MM.1S (cell line): ENCODE data around the gene TMEM51.
"Not testable (repeated sequence)": the region's sequence is repeated elsewhere in the genome, so short reads cannot be mapped to it uniquely, and the experiment has no call there.

ENCODE experiments used
- DNase-seq: peaks from one replicate; pipeline ENCODE4 v3.0.0-alpha.2; 2015
- H2AFZ ChIP-seq: fragments of 300-600 bp; sonication (generic); 2 replicates; pipeline ENCODE4 v1.6.0; 2016; ENCODE audit warnings: antibody characterized with exemption, low read length
- H3F3A ChIP-seq: fragments of 300-600 bp; sonication (generic); 2 replicates; pipeline ENCODE4 v1.6.1; 2016; ENCODE audit warnings: mild to moderate bottlenecking, antibody characterized with exemption, low read length, moderate library complexity, mixed read lengths; ENCODE audit not compliant: insufficient read depth
- H3K27ac ChIP-seq: fragments of 300-600 bp; sonication (generic); 2 replicates; pipeline ENCODE4 v1.5.1; 2016; ENCODE audit warnings: mild to moderate bottlenecking, low read length
- H3K27me3 ChIP-seq: fragments of 300-600 bp; sonication (generic); replicated peaks from 2 replicates; pipeline ENCODE4 v1.6.0; 2016; ENCODE audit warnings: low read length; ENCODE audit not compliant: insufficient read depth
- H3K36me3 ChIP-seq: fragments of 300-600 bp; sonication (generic); replicated peaks from 2 replicates; pipeline ENCODE4 v1.6.1; 2016; ENCODE audit warnings: mild to moderate bottlenecking, low read length, mixed read lengths; ENCODE audit not compliant: insufficient read depth
- H3K4me1 ChIP-seq: fragments of 300-600 bp; sonication (generic); 2 replicates; pipeline ENCODE4 v1.6.1; 2016; ENCODE audit warnings: low read length, mixed read lengths
- H3K4me2 ChIP-seq: fragments of 300-600 bp; sonication (generic); 2 replicates; pipeline ENCODE4 v1.6.0; 2016; ENCODE audit warnings: low read depth, low read length
- H3K4me3 ChIP-seq: fragments of 300-600 bp; sonication (generic); 2 replicates; pipeline ENCODE4 v1.5.1; 2016; ENCODE audit warnings: low read length, mixed read lengths
- H3K79me2 ChIP-seq: fragments of 300-600 bp; sonication (generic); 2 replicates; pipeline ENCODE4 v1.6.1; 2016; ENCODE audit warnings: mixed run types, low read length, mixed read lengths
- H3K9ac ChIP-seq: fragments of 300-600 bp; sonication (generic); 2 replicates; pipeline ENCODE4 v1.6.1; 2016; ENCODE audit warnings: low read length, mixed read lengths
- H3K9me2 ChIP-seq: fragments of 300-600 bp; sonication (generic); replicated peaks from 2 replicates; pipeline ENCODE4 v1.6.1; 2016; ENCODE audit warnings: mild to moderate bottlenecking, low read length, mixed read lengths; ENCODE audit not compliant: insufficient read depth
- H3K9me3 ChIP-seq: fragments of 300-600 bp; sonication (generic); replicated peaks from 2 replicates; pipeline ENCODE4 v1.6.1; 2016; ENCODE audit warnings: mild to moderate bottlenecking, low read length, mixed read lengths; ENCODE audit not compliant: insufficient read depth
- H4K20me1 ChIP-seq: fragments of 300-600 bp; sonication (generic); 2 replicates; pipeline ENCODE4 v1.6.1; 2016; ENCODE audit warnings: mild to moderate bottlenecking, low read length, moderate library complexity, mixed read lengths; ENCODE audit not compliant: insufficient read depth
- CTCF ChIP-seq: fragments of 300-600 bp; sonication (generic); IDR thresholded peaks from 2 replicates; pipeline ENCODE4 v1.5.1; 2016; ENCODE audit warnings: antibody characterized with exemption, low read length, mixed read lengths
- EZH2 ChIP-seq: fragments of 300-600 bp; sonication (generic); optimal IDR thresholded peaks from 2 replicates; pipeline ENCODE3; 2017; ENCODE audit warnings: low read depth, mild to moderate bottlenecking, antibody characterized with exemption, low read length, mixed read lengths
- EZH2phosphoT487 ChIP-seq: fragments of 300-600 bp; sonication (generic); IDR thresholded peaks from 2 replicates; pipeline ENCODE4 v1.6.1; 2018; ENCODE audit warnings: antibody characterized with exemption, low read length

TMEM51 gene

GRCh38 chr1:15172405-15173259 is 19.1 kb downstream of the TMEM51 start:
- Histone ChIP-seq H3K27me3 (no peaks in the 10 kb centered on the region), H3K36me3 (no peaks in the 10 kb centered on the region), H4K20me1 (no peaks in the 10 kb centered on the region), H3K4me1 (peaks cover 51% of the 10 kb centered on the region), H3K4me3 (no peak overlapping the region), H3K9me3 (no peaks in the 10 kb centered on the region), H3K4me2 (peak overlapping the region; percentile 54), H3F3A (peaks cover 26% of the 10 kb centered on the region), H3K9me2 (no peaks in the 10 kb centered on the region), H3K27ac (no peak overlapping the region; the same call in 1 of the 2 replicates), H2AFZ (no peak overlapping the region), H3K9ac (no peak overlapping the region), H3K79me2 (peaks cover 38% of the 10 kb centered on the region)
- peak; percentile 29 for DNase-seq
- TF ChIP-seq EZH2phosphoT487 (no peak), CTCF (no peak), EZH2 (no peak)

- Histone ChIP-seq H3K27ac (peak overlapping the region; percentile 76), H3F3A (peaks cover 35% of the 10 kb centered on the region), H4K20me1 (no peaks in the 10 kb centered on the region), H3K4me1 (peaks cover 65% of the 10 kb centered on the region), H3K9me3 (no peaks in the 10 kb centered on the region), H3K9ac (peak overlapping the region; percentile 23; the same call in 1 of the 2 replicates), H3K36me3 (no peaks in the 10 kb centered on the region), H3K9me2 (no peaks in the 10 kb centered on the region), H3K4me3 (no peak overlapping the region), H2AFZ (no peak overlapping the region), H3K4me2 (peak overlapping the region; percentile 32), H3K27me3 (no peaks in the 10 kb centered on the region), H3K79me2 (peaks cover 39% of the 10 kb centered on the region)
- peak; percentile 91 for DNase-seq
- TF ChIP-seq CTCF (no peak), EZH2phosphoT487 (no peak), EZH2 (no peak)
Measured at GRCh38 chr1:15173863-15174614, 20.5 kb downstream of the TMEM51 start.

- Histone ChIP-seq H3K4me3 (no peak overlapping the region), H3K9ac (peak overlapping the region; percentile 23; the same call in 1 of the 2 replicates), H3K79me2 (peaks cover 36% of the 10 kb centered on the region), H3K27me3 (no peaks in the 10 kb centered on the region), H2AFZ (no peak overlapping the region), H3F3A (peaks cover 41% of the 10 kb centered on the region), H3K4me1 (peaks cover 71% of the 10 kb centered on the region), H3K9me3 (no peaks in the 10 kb centered on the region), H4K20me1 (no peaks in the 10 kb centered on the region), H3K9me2 (no peaks in the 10 kb centered on the region), H3K36me3 (no peaks in the 10 kb centered on the region), H3K4me2 (peak overlapping the region; percentile 32), H3K27ac (peak overlapping the region; percentile 76; the same call in 1 of the 2 replicates)
- TF ChIP-seq CTCF (no peak), EZH2 (no peak), EZH2phosphoT487 (no peak)
- DNase-seq: no peak
Measured at GRCh38 chr1:15174615-15174983, 21.1 kb downstream of the TMEM51 start.

GRCh38 chr1:15175324-15176094 is 22.0 kb downstream of the TMEM51 start:
- not testable (repeated sequence) for DNase-seq, H4K20me1 ChIP-seq, H3K9me3 ChIP-seq, H3K36me3 ChIP-seq, H3K27me3 ChIP-seq, H3K9me2 ChIP-seq
- H3K4me2 ChIP-seq: peak overlapping the region; percentile 54
- peak overlapping the region; percentile 92 for H3K27ac ChIP-seq
- peak overlapping the region; percentile 42 for H3K9ac ChIP-seq
- H3F3A ChIP-seq: peaks cover 42% of the 10 kb centered on the region
- peak overlapping the region; percentile 14; the same call in 1 of the 2 replicates for H3K4me3 ChIP-seq
- H2AFZ ChIP-seq: peak overlapping the region; percentile 6; the same call in 1 of the 2 replicates
- peaks cover 78% of the 10 kb centered on the region for H3K4me1 ChIP-seq
- peaks cover 40% of the 10 kb centered on the region for H3K79me2 ChIP-seq
